ENCODE results near the gene FRAT2. TPM values are rescaled to one million over a fixed set of nuclear protein-coding genes. Genes with fewer than 3 reads are reported as not detected.

The FRAT2 gene
- total RNA-seq, 4 donors from 2014 or later = 9.3 to 28.7 (median 20.5) TPM

DNA sequence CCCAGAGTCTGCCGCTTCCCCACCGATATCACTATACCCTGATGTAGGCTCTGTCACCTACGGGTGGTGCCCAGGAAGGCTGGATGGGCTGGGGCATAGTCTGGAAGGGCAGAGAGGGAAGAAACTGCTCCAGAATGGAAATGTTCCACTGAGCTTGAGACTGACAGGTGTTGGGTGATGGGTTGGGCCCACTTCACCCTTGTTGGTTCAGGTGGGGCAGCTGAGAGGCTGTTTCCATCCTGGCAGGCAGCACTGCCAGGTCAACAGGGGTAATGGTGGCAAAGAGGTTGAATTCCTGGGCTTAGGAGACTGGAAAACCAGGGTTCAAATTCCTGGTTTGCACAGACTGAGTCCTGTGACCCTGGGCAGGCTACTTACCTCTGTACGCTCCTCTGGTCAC, 28.5 kb upstream of the FRAT2 start:
- H3K9me3 ChIP-seq = no peaks in the 10 kb centered on the region
- no peak overlapping the region for H3K27ac ChIP-seq
- ATAC-seq = no peak
- H3K4me3 ChIP-seq = no peak overlapping the region
- TF ChIP-seq, protein P1, sequence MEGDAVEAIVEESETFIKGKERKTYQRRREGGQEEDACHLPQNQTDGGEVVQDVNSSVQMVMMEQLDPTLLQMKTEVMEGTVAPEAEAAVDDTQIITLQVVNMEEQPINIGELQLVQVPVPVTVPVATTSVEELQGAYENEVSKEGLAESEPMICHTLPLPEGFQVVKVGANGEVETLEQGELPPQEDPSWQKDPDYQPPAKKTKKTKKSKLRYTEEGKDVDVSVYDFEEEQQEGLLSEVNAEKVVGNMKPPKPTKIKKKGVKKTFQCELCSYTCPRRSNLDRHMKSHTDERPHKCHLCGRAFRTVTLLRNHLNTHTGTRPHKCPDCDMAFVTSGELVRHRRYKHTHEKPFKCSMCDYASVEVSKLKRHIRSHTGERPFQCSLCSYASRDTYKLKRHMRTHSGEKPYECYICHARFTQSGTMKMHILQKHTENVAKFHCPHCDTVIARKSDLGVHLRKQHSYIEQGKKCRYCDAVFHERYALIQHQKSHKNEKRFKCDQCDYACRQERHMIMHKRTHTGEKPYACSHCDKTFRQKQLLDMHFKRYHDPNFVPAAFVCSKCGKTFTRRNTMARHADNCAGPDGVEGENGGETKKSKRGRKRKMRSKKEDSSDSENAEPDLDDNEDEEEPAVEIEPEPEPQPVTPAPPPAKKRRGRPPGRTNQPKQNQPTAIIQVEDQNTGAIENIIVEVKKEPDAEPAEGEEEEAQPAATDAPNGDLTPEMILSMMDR (IDR thresholded peaks at IDR 0.05 in 4 of 5, conservative IDR thresholded peaks at IDR 0.05 in 1 of 5) = no peak
- no peak for TF ChIP-seq POLR2A (IDR thresholded peaks at IDR 0.05)
- peaks cover 0 to 8% of the 10 kb centered on the region in 2 donors for H3K4me1 ChIP-seq
- H3K36me3 ChIP-seq = peaks cover 0 to 88% of the 10 kb centered on the region in 2 donors
- no peaks in the 10 kb centered on the region for H3K27me3 ChIP-seq
- no peak for DNase-seq
- intact Hi-C loops (cut with DNase I; ENCODE audit: low total_unique reads) (no loop called here), in situ Hi-C loops (cut with MboI; ENCODE audit: low sequenced_read_pairs in 4 of 4) (no loop called here)

DNA sequence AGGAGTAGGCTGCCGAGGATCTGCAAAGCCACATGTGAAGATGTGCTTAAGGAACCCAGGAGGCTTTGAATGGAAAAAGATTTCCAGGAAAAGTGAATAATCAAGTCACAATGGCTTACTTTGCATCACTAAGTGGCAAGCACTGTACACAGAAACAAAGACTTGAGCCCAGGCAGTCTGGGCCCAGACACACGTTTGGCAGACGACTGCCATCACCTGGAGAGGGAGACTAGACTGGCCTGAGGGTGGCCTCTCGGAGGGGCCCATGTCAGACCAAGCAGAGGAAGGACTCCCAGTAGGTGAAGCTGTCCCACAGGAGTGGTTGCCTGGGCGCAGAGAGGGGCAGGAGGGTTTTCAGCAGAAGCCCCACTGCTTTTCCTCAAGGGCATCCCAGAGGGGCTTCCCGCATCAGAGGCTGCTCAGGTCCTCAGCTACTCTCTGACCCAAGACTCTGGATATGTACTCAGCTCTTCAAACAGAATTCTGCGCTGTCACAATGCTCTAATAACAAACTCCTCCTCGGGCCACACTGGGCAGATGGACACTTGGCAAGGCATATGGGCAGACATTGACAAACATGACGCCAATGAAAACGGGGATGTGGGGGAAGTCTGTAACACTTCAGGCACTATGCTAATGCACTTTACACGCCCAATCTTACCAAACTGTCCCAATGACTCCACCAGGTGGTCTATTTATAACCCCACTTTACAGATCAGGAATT, 27.9 kb upstream of the FRAT2 start:
- in situ Hi-C loops (cut with MboI; ENCODE audit: low sequenced_read_pairs in 4 of 4) = no loop called here
- Histone ChIP-seq H3K4me3 (no peak overlapping the region), H3K27me3 (no peaks in the 10 kb centered on the region), H3K9me3 (no peaks in the 10 kb centered on the region), H3K36me3 (peaks cover 0 to 90% of the 10 kb centered on the region in 2 donors), H3K4me1 (peaks cover 0 to 5% of the 10 kb centered on the region in 2 donors), H3K27ac (no peak overlapping the region)
- intact Hi-C loops (cut with DNase I; ENCODE audit: low total_unique reads) = no loop called here
- no peak for DNase-seq
- no peak for ATAC-seq
- no peak for TF ChIP-seq POLR2A (IDR thresholded peaks at IDR 0.05)
- TF ChIP-seq, protein P1 (IDR thresholded peaks at IDR 0.05 in 4 of 5, conservative IDR thresholded peaks at IDR 0.05 in 1 of 5) = no peak

DNA sequence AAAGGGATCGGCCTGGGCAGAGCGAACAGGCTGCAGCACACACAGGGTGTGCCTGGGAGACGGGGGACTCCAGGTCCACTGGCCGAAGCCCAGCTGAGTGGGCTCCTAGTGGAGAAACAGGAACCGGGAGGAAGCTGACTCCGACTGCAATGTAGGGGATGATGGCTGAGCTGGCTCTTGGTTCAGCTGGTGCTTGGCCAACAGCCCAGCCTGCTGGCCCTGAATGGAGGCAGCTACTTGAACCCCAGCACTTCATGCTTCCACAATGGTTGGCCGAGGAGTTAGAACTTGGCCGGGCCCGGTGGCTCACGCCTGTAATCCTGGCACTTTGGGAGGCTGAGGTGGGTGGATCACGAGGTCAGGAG, 27.0 kb upstream of the FRAT2 start:
- DNase-seq = no peak
- no peaks in the 10 kb centered on the region for H3K4me1 ChIP-seq
- no peak for TF ChIP-seq POLR2A (IDR thresholded peaks at IDR 0.05)
- TF ChIP-seq, protein P1 (IDR thresholded peaks at IDR 0.05 in 4 of 5, conservative IDR thresholded peaks at IDR 0.05 in 1 of 5) = no peak
- in situ Hi-C loops (cut with MboI; ENCODE audit: low sequenced_read_pairs in 4 of 4) (no loop called here), intact Hi-C loops (cut with DNase I; ENCODE audit: low total_unique reads) (no loop called here)
- H3K9me3 ChIP-seq = no peaks in the 10 kb centered on the region
- no peak overlapping the region for H3K27ac ChIP-seq
- no peaks in the 10 kb centered on the region for H3K27me3 ChIP-seq
- H3K36me3 ChIP-seq = peaks cover 0 to 90% of the 10 kb centered on the region in 2 donors
- no peak overlapping the region for H3K4me3 ChIP-seq
- no peak for ATAC-seq

DNA sequence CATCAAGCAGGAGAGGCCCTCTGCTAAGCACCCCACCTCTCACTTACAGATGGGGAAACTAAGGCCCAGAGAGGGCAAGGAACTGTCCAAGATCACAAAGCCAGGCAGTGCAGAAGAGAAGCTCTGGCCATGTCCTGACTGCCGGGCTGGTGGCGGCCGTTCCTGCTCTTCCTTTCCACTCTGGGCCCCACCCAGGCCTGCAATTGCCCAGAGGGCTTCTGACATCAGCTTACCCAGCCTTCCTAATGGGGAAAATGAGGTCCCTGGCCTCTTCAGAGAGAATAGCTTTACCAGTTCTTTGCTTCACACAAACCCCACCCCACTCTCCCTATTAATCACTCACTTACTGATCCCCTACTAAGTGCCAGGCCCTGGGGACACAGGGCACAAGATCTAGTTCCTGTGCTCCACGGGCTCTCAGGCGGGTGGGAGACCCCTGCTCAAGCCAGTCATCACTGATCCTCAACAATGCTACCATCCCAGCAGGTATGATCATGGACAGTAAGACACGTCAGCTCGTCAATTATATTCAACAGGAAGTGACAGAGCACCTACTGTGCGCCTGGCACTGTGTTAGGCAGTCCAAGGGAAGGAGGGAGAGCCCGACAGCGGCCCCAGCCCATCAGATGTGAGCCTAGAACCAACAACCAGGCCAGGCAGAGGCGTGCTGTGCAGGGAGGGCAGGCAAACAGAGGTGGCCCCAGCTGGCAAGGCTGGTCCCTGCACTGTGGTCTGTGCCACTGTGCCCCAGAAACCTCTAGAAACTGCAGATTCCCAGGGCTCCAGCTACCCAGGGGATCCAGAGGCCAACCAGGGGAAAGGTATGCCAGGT, 26.4 kb upstream of the FRAT2 start:
- Histone ChIP-seq H3K9me3 (no peaks in the 10 kb centered on the region), H3K4me3 (no peak overlapping the region), H3K27ac (no peak overlapping the region), H3K27me3 (no peaks in the 10 kb centered on the region), H3K4me1 (peaks cover 1 to 5% of the 10 kb centered on the region in 2 donors), H3K36me3 (peaks cover 0 to 90% of the 10 kb centered on the region in 2 donors)
- DNase-seq = no peak
- intact Hi-C loops (cut with DNase I; ENCODE audit: low total_unique reads) = no loop called here
- ATAC-seq = no peak
- in situ Hi-C loops (cut with MboI; ENCODE audit: low sequenced_read_pairs in 4 of 4) = no loop called here
- no peak for TF ChIP-seq POLR2A (IDR thresholded peaks at IDR 0.05)
- TF ChIP-seq, protein P1 (IDR thresholded peaks at IDR 0.05 in 4 of 5, conservative IDR thresholded peaks at IDR 0.05 in 1 of 5) = no peak
